NCI-H446 treated with DMSO at 0.1 percent for 48 hours (cell line): ENCODE data around the gene TNNI3K.
A peak's percentile ranks its signal among the peaks of the same experiment; 100 is the strongest.

Source experiments
- DNase-seq: peaks from one replicate; lab custom pipeline; 2025; lab: John Stamatoyannopoulos, UW

The TNNI3K gene

DNA sequence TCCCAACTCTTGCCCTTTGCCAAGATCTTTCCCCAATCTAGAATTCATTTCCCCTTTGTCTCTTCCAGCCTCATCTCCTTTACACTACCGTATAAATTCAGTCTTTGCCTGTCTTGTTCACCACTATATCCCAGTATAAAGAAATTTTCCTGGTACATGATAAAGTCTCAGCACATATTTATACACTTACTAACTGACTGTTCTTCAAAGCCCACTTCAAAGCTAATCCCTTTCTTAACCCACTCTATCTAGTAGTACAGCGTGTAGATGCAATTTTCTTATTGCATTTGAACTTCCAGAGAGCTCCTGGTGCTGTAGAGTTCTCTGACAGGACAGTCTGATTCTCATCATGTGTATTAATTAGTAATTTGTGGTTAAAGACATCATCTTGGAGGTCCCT lies 199.1 kb downstream of the TNNI3K start:
- DNase-seq: no peak

DNA sequence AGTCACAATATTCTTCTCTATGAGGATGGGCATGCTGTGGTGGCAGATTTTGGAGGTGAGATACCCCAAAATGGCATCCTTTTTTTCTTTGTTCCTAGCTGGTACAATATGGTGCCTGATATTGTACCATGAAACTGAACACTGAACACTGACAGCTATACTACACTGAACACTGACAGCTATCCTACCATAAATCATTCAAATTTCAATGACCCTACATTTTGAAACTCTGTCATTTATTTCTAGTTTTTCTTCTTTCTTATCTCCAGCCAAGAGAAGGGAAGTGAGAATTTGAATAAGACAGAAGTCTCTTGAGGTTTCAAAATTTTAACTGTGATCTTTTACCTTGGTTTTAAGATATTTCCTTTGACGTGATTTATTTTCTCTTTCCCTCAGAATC lies 200.9 kb downstream of the TNNI3K start:
- DNase-seq: no peak

GRCh38 chr1:74437035-74437434 lies 201.8 kb downstream of the TNNI3K start:
- DNase-seq: no peak

- DNase-seq: no peak
Observed at GRCh38 chr1:74452035-74452434, 216.8 kb downstream of the TNNI3K start.

DNA sequence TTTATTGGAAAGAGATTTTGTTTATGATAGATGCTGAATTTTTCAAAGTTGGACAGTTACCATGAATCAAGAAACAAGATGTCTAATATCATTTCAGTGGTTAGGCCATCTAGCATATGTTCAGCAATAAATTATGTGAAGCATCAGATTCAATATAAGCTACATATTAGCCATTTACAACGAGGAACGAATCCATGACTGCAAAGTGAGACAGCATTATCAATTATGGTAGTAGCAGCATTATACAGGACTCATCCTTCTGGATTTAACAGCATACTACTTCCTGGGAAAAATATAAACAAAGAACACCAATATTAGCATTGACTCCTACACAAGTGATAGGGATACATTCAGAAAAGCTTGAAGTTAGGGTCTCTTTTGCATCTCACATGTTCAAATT lies 218.1 kb downstream of the TNNI3K start:
- DNase-seq: no peak

DNA sequence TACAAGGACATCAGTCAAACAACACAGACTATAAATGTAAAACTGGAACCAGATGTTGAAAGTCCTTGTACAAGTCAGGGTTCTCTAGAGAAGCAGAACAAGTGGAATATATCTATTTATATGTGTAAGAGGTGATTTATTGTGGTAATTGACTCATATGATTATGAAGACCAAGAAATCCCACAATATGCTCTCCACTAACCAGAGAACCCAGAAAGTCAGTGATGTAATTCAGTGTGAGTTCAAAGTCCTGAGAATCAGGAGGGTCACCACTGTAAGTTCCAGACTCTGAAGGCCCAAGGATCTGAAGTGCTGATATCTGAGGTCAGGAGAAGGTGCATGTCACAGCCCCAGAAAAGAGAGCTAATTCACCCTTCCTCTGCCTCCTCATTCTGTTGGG lies 220.2 kb downstream of the TNNI3K start:
- DNase-seq: no peak

- DNase-seq: no peak
Observed at GRCh38 chr1:74457253-74457652, 222.1 kb downstream of the TNNI3K start.

DNA sequence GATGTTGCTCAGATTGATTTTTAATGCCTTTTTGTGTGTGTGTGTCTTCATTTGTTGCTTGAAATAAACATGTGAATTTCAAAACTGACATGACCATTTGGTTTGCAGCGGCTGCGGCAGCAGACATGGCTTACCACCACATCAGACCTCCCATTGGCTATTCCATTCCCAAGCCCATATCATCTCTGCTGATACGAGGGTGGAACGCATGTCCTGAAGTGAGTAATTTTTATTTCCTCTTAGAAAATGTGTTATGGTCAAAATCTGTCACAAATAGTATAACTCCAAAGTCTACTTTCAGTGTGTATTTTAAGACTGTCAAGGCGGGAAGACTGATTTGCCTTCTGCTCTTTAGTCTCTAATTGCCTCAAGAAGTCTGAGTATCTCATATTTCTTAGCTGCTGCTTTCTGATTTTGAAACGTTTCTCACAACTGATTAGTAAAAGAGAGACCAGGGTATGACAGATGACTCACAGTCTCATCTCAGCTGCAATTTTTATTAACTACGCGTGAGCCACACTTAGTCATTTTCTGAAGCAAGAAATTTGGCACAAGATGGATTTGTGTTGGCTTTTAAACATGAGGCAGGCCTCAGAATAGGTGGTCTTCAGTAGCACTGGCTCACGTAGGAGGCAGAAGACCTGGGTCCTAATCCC lies 228.3 kb downstream of the TNNI3K start:
- peak; percentile 22 for DNase-seq

DNA sequence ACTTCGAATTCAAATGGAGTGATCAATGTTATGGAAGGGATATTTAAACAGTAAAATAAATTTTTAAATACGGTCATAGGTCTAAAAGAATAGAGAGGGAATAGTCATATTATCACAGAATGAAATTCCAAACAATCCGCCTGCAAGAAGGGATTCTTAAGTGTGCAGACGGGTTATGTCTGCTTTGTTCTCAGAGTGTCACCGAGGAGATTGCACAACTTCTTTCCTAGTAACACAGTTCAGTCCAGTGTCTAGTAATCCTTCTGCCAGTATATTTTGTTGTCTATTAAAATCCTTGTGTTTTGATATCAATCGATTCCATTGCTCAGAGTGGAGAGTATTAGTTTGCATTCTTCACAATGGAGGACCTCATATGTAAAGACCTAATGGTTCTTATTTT lies 228.8 kb downstream of the TNNI3K start:
- no peak for DNase-seq

DNA sequence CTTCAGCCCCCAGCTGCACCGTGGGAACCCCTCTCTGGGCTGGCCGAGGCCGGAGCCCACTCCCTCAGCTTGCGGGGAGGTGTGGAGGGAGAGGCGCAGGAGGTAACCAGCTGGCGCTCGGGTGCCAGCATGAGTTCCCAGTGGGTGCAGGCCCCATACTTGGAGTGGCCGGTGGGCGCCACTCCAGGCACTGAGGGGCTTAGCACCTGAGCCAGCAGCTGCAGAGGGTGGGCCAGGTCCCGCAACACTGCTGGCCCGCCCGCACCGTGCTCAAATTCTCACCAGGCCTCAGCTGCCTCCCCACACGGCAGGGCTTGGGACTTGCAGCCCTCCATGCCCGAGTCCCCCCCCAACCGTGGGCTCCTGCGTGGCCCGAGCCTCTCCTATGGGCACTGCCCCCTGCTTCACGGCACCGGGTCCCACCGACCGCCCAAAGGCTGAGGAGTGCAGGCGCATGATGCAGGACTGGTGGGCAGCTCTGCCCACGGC lies 230.1 kb downstream of the TNNI3K start:
- DNase-seq: no peak

DNA sequence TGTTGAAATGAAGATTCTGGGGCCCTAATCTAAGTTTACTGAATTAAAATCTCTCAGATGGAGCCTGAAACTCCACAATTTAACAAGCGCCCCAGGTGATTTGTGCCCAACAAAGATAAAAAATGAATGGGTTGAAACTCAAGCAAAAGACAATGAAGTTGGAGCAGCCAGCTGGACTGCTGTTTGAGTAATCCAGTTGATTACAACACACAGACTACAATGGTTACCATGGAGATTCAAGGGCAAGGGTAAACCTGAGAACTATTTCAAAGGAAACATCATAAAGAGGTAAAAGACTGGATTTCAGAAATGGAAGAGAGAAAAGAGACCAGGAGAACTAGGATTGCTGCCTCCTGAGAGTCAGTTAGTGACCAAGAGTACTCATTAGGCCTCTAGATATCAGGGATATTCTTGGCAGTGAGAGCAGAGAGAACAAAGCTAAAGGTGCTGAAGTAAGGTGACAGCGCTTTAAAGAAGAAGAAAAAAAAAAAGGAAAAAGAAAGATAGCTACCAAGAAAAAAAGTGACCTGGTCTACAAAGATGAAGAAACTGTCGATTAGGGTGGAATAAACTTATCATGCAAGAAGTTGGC lies 232.7 kb downstream of the TNNI3K start:
- DNase-seq: no peak

DNA sequence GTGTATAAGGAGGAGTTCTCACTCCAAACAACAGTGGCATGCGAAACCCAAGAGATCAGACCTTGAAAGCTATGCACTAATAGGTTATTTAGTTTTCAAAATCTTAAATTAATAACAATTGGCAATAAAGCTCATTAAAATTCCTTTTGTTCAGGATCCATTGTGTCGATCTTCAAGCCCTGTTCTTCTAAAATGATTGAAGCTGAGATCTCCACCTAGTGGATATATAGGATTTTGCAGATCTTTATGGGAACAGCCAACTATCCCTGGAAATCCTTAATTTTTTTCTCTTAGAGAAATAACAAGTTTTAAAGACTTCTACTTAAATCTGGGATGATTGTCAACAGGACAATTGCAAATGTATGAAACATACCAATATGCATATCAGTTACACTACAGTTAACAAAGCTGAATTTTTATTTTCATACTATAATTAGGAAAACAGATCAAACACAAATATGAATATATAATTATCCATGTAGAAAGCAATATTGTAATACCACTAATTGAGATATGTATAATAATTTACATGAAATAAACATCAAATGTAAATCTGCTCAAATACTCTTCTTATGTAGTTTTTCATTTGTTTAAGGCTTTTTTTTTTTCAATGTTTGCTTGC lies 233.9 kb downstream of the TNNI3K start:
- peak; percentile 65 for DNase-seq

GRCh38 chr1:74470251-74470650 lies 235.1 kb downstream of the TNNI3K start:
- DNase-seq: no peak

GRCh38 chr1:74470936-74471335 lies 235.7 kb downstream of the TNNI3K start:
- DNase-seq: no peak

DNA sequence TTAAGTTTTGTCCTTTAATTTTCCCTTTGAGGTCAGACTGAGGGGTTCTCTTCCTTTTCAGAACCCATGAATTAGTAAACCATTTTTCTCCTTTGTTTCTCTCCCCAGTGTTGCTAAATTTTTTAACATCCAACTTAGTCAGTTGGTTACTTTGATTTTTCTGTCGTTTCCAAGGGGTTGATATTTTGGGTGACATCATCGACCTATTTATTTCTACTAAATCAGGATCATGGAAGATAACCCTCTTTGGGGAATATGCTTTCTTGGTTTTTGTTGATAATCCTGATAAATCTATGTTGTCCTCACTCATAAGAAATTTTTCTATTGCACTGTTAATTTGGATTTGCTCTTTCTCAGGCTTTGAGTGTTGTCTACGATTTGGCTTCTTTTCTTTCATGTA lies 236.3 kb downstream of the TNNI3K start:
- DNase-seq: no peak

GRCh38 chr1:74474585-74474984 lies 239.4 kb downstream of the TNNI3K start:
- no peak for DNase-seq

GRCh38 chr1:74478979-74479378 lies 243.8 kb downstream of the TNNI3K start:
- DNase-seq: no peak

DNA sequence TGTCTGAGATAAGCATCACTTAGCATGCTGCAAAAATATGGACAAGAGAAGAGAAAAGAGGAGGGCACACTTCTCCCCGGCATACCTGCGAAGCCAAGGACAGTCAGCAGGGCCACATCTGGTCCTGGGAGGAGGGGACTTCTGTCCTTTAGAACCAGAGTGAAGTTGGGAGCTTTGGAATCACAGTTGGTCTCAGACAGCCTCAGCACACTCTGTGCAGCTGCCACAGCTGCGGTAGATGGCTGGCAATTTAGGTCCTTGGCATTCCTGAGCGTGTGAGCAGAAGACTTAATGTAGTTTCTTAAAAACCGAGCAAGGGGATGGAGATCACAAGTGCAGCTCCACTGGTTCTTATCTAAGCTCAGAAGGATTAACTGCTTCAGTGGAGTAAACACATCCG lies 244.9 kb downstream of the TNNI3K start:
- DNase-seq: no peak

DNA sequence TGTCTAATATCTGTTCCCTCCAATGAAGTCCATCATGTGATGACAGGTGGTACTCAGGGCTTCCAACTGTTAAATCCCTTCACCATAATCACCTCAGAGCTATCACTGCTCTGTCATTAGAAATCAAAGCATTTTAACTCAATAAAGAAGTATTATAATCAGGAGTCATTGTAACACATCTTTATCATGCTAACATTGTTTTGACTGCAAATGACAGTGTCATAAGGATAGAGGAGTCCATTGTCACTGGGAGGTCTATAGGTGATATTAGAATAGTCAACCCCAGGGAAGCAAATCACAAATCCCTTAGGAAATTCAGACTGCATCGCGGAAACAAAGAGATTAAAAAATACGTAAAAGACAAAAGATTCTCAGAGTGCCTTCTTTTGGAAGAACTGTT lies 246.4 kb downstream of the TNNI3K start:
- no peak for DNase-seq

- peak; percentile 88 for DNase-seq
Observed at GRCh38 chr1:74485622-74486021, 250.4 kb downstream of the TNNI3K start.

DNA sequence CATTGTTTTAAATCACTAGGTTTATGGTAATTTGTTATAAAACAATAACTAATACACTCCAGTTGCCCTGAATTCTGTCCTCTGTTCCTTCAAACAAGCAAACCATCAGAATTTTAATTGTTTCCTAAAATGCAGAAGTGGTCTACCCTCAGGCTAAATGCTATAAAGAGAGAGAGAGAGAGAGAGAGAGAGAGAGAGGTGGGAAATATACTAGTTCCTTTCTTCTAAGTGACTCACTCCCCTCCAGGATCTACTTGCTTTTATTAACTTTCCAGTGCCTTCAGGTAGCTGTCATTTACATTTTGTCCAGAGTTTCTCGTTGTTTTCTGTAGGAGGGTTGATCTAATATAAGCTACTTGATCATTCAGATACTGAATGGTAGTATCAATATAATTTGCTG lies 250.8 kb downstream of the TNNI3K start:
- no peak for DNase-seq

- no peak for DNase-seq
Observed at GRCh38 chr1:74496669-74497068, 261.5 kb downstream of the TNNI3K start.

DNA sequence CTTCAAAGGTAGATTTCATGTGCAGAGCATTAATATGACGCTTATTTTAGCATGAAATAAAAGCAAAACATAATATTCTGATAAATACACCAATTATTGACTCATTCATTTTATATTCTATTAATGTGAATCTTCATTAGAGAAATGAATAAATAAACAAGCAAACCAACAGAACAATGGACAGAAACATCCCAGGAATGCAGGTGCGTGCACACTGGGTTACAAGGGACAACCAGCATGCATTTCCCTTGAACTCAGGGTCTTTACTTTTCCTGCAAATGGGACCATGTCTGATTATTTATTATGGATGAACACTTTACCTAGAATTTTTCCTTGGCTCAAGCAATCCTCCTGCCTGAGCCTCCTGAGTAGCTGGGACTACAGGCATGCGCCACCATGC lies 263.7 kb downstream of the TNNI3K start:
- no peak for DNase-seq

GRCh38 chr1:74502432-74502831 lies 267.2 kb downstream of the TNNI3K start:
- no peak for DNase-seq
